GM21381 (cell line): ENCODE measurements around the gene MLLT10.

Source experiments
- ATAC-seq: cut with Tn5 transposase; IDR thresholded peaks from one replicate; pipeline ENCODE4 v1.9.1; 2021; ENCODE audit warnings: mild to moderate bottlenecking, moderate library complexity; ENCODE audit not compliant: unreplicated experiment

Gene MLLT10

GRCh38 chr10:21727452-21728168, 193.6 kb downstream of the MLLT10 start:
- ATAC-seq, result no peak

- no peak for ATAC-seq
Measured at GRCh38 chr10:21728618-21729017, 194.6 kb downstream of the MLLT10 start.

- ATAC-seq, result no peak
Measured at GRCh38 chr10:21732067-21732772, 198.2 kb downstream of the MLLT10 start.

GRCh38 chr10:21733710-21734109, 199.7 kb downstream of the MLLT10 start:
- ATAC-seq, result no peak

GRCh38 chr10:21737106-21737505, 203.1 kb downstream of the MLLT10 start:
- ATAC-seq, result no peak

- ATAC-seq, result no peak
Measured at GRCh38 chr10:21740989-21741388, 207.0 kb downstream of the MLLT10 start.

- no peak for ATAC-seq
Measured at GRCh38 chr10:21742740-21743412, 208.8 kb downstream of the MLLT10 start.

GRCh38 chr10:21744223-21744622, 210.2 kb downstream of the MLLT10 start:
- ATAC-seq, result no peak

GRCh38 chr10:21746118-21746517, 212.1 kb downstream of the MLLT10 start:
- ATAC-seq, result no peak

- no peak for ATAC-seq
Measured at GRCh38 chr10:21747809-21748208, 213.8 kb downstream of the MLLT10 start.

- no peak for ATAC-seq
Measured at GRCh38 chr10:21749788-21750187, 215.8 kb downstream of the MLLT10 start.

- no peak for ATAC-seq
Measured at GRCh38 chr10:21750424-21750823, 216.4 kb downstream of the MLLT10 start.

- no peak for ATAC-seq
Measured at GRCh38 chr10:21751341-21752310, 217.6 kb downstream of the MLLT10 start.

- ATAC-seq, result no peak
Measured at GRCh38 chr10:21753497-21754270, 219.7 kb downstream of the MLLT10 start.

GRCh38 chr10:21754410-21755011, 220.5 kb downstream of the MLLT10 start:
- no peak for ATAC-seq

GRCh38 chr10:21756707-21757106, 222.7 kb downstream of the MLLT10 start:
- no peak for ATAC-seq

GRCh38 chr10:21757185-21757901, 223.3 kb downstream of the MLLT10 start:
- ATAC-seq, result no peak

- no peak for ATAC-seq
Measured at GRCh38 chr10:21758239-21758638, 224.2 kb downstream of the MLLT10 start.

- ATAC-seq, result no peak
Measured at GRCh38 chr10:21758696-21759095, 224.7 kb downstream of the MLLT10 start.
